HG03095 (cell line): ENCODE measurements around the gene MRPS27.

ENCODE experiments used
- ATAC-seq: cut with Tn5 transposase; IDR thresholded peaks from one replicate; pipeline ENCODE4 v1.9.1; 2021; ENCODE audit warnings: moderate library complexity; ENCODE audit not compliant: unreplicated experiment

The MRPS27 gene

GRCh38 chr5:72292411-72292810 is 27.6 kb downstream of the MRPS27 start:
- no peak for ATAC-seq

DNA sequence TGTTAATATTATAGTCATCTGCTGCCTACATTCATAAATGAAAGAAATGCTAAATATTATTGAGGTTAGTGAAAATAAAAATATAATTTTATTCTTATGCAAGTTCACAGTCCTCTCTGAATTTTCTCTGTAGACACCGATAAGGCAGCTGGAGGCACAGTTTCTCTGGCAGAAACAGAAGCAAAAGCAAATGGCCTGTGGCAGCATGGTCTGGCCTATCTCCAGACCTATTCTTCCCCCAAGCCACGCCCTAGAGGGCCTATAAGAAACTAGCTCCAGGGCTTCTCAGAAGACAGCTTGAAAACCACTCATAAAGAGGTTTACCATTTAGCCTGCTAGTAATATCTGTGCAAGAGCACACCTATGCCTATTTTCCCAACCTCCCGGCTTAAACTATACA is 28.4 kb downstream of the MRPS27 start:
- ATAC-seq: no peak

DNA sequence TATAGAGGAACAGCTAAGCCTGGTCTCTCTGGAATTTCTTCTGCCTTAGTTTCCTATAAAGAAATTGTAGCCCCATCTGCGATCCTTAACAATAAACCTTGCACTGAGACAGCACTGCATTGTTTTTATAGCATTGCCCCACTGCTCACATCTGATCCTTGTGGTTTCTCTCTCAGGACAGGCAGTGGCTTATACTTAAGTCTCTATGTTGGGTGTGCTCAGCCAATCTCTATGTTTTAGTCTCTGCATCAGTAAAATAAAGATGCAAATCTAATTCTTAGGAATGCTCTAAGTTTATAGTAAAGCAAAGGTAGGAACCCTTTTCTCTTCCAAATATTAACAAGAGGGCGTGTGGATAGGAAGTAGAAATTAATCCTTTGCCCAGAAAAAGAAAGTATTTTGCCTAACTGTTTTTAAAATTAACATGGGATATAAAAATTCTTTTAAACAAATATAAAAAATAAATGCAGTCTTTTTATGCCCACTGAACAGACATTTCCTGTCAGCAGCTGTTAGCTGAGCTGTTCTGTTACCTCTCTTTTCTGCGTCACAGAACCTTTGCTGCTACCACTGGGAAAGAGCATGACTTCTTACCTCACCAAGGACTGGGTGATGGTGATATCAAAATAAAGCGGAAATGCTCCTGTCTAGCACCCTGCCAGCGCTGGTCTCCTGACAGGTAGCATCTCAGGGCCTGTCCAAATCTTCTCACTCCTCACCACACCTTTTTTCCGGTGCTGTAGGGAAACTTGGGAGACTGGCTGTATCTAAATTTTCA is 29.5 kb downstream of the MRPS27 start:
- no peak for ATAC-seq

GRCh38 chr5:72288924-72289323 is 31.1 kb downstream of the MRPS27 start:
- ATAC-seq: no peak

- no peak for ATAC-seq
Measured at GRCh38 chr5:72286798-72287197, 33.2 kb downstream of the MRPS27 start.

- ATAC-seq: no peak
Measured at GRCh38 chr5:72285424-72285821, 34.6 kb downstream of the MRPS27 start.

GRCh38 chr5:72284559-72285423 is 35.2 kb downstream of the MRPS27 start:
- ATAC-seq: no peak

GRCh38 chr5:72283358-72283757 is 36.7 kb downstream of the MRPS27 start:
- ATAC-seq: no peak

GRCh38 chr5:72282878-72283277 is 37.2 kb downstream of the MRPS27 start:
- no peak for ATAC-seq

GRCh38 chr5:72281764-72282499 is 38.1 kb downstream of the MRPS27 start:
- ATAC-seq: no peak

GRCh38 chr5:72281430-72281763 is 38.6 kb downstream of the MRPS27 start:
- ATAC-seq: no peak

DNA sequence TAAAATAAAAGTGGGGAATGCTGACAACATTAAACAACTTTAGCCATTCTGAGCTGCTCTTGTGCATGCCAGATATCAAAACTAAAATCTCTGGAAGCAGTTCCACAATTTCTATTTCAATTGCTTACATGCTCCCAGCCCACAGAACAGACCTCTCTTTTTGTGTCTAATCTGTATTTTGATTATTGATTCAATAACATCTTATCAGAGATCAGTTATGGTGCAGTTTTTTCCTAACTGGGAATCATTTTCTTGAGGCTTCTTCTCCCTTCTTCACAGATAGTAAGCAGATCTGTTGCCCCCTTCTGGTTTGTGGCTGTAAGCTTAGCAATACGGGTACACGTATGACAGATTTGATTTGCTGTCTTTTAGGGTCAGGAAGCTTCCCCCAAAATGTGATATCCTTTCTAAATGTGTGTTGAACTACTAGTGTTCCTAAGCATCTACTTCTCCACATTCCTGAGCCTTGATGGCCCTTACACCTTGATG is 39.4 kb downstream of the MRPS27 start:
- ATAC-seq: no peak

DNA sequence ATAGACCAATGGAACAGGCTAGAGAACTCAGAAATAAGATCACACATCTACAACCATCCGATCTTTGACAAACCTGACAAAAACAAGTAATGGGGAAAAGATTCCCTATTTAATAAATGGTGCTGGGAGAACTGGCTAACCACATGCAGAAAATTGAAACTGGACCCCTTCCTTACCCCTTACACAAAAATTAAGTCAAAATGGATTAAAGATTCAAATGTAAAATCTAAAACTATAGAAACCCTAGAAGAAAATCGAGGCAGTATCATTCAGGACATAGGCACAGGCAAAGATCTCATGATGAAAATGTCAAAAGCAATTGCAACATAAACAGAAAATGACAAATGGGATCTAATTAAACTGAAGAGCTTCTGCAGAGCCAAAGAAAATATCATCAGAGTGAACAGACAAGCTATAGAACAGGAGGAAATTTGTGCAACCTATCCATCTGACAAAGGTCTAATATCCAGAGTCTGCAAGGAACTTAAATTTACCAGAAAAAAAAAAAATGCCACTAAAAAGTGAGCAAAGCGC is 43.8 kb downstream of the MRPS27 start:
- no peak for ATAC-seq

DNA sequence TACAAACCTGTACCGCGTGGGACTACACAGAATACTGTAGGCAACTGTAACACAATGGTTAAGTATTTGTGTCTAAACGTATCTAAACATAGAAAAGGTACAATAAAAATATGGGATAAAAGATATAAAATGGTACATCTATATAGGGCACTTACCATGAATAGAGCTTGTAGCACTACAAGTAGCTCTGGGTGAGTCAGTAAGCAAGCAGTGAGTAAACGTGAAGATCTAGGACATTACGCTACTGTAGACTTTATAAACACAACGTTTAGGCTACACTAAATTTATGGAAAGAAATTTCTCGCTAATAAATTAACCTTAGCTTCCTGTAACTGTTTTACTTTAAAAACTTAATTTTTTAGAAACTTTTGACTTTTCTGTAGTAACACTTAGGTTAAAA is 46.5 kb downstream of the MRPS27 start:
- ATAC-seq: no peak

DNA sequence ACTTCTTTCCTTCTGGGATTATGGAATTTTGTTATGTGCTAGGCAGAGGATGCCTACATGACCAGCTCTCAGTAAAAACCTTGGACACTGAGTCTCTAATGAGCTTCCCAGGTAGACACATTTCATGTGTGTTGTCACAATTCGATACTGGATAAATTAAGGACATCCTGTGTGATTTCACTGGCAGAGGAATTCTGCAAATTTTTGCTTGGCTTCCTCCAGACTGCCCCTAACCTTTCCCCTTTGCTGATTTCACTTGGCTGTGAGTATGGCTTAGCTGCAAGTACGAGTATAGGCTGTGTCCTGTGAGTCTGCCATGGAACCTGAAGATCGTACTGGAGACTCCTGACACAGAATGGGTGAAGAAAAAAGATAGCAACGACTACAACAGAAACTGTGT is 47.6 kb downstream of the MRPS27 start:
- ATAC-seq: no peak

GRCh38 chr5:72271702-72272101 is 48.3 kb downstream of the MRPS27 start:
- ATAC-seq: no peak

GRCh38 chr5:72270037-72270436 is 50.0 kb downstream of the MRPS27 start:
- no peak for ATAC-seq

DNA sequence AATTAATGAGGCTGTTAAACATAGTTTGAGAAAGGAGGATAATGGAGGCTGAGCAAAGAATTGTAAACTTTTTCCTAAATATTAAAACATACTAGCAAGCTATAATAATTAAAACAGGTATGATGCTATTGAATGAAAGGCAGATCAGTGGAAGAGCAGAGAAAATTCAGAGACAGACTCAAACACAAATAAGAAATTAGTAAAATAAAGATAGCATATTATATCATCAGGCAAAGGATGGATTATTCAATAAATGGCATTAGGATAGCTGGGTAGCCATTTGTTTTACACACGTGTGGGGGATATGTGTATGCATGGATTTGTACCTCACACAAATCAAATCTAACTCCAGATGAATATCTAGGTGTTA is 50.6 kb downstream of the MRPS27 start:
- ATAC-seq: no peak

GRCh38 chr5:72268753-72269410 is 51.2 kb downstream of the MRPS27 start:
- no peak for ATAC-seq

DNA sequence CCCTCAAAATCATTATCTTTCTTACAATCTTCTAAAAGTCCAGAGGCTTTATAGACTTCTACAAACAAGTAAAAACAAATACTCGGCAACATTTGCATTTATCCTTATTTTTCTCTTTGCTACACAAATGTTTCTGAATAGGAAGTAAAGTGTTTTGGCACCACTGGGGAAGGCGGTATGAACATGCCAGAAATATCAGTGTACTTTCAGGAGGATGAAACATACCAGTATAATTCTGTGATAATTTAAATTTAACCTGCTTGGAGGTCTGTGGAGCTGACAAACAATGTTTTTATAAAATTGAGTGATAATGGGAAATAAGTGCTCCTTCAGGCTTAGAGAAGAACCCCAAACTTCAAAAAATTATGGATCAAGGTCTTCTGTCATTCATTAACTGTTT is 51.8 kb downstream of the MRPS27 start:
- ATAC-seq: no peak

GRCh38 chr5:72267685-72268084 is 52.4 kb downstream of the MRPS27 start:
- no peak for ATAC-seq
